Progenitor cell of endocrine pancreas (in vitro differentiated cells): ENCODE data around the gene LIMD2. TPM values are rescaled to one million over a fixed set of nuclear protein-coding genes. Genes with fewer than 3 reads are reported as not detected.
"Not testable (repeated sequence)": the region's sequence is repeated elsewhere in the genome, so short reads cannot be mapped to it uniquely, and the experiment has no call there.

Source experiments
- DNase-seq: peaks from one replicate; pipeline ENCODE4 v3.0.0; 2021; ENCODE audit warnings: low spot score; ENCODE audit not compliant: unreplicated experiment
- H3K27ac Mint-ChIP-seq: 2 replicates; pipeline ENCODE4 v1.8.0; 2021; ENCODE audit warnings: mild to moderate bottlenecking, moderate library complexity, mixed read lengths
- H3K27me3 Mint-ChIP-seq: 2 replicates; pipeline ENCODE4 v1.8.0; 2021; ENCODE audit warnings: mixed read lengths
- H3K36me3 Mint-ChIP-seq: 2 replicates; pipeline ENCODE4 v1.8.0; 2022; ENCODE audit warnings: mixed read lengths; ENCODE audit not compliant: insufficient read depth
- H3K4me1 Mint-ChIP-seq: 2 replicates; pipeline ENCODE4 v1.8.0; 2021; ENCODE audit warnings: low read depth, mixed read lengths
- H3K4me3 Mint-ChIP-seq: 2 replicates; pipeline ENCODE4 v1.8.0; 2021; ENCODE audit warnings: low read depth, mild to moderate bottlenecking, moderate library complexity, mixed read lengths
- H3K9me3 Mint-ChIP-seq: 2 replicates; pipeline ENCODE4 v1.8.0; 2021; ENCODE audit warnings: low read depth, mixed read lengths
- total RNA-seq: library from RNA; stranded (reverse); gene quantifications from 2 replicates; pipeline ENCODE4 v1.2.1, GENCODE V29; 2021
- TF ChIP-seq, protein P1 (sequence below): fragments of 200-600 bp; sonication (generic); IDR thresholded peaks from one replicate; pipeline ENCODE4 v1.5.0; 2021; ENCODE audit warnings: antibody characterized with exemption, mild to moderate bottlenecking; ENCODE audit not compliant: unreplicated experiment

LIMD2 gene
- total RNA-seq, 1 donor from 2014 or later: 113 TPM

DNA sequence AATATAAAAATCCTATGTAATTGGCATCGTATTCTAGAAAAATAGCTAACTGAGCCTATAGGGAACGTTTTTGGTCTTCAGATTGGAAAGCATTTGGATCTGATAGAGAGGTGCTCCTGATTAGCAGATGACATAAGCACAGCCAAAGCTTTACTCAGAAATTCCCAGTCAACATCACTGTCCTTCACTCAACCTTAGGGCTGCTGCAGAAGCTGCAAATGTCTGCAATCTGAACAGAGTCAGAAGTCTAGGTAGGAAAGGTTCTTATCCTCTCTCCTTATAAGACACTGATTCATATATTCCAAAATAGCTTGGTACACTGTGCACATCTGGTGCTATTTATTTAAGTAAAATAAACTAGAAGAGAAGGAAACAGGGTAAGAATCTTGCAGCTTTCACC lies 22.5 kb upstream of the LIMD2 start:
- H3K4me1 Mint-ChIP-seq: peaks cover 2% of the 10 kb centered on the region
- H3K9me3 Mint-ChIP-seq: no peaks in the 10 kb centered on the region
- peaks cover 5% of the 10 kb centered on the region for H3K36me3 Mint-ChIP-seq
- no peaks in the 10 kb centered on the region for H3K27me3 Mint-ChIP-seq
- TF ChIP-seq, protein P1, sequence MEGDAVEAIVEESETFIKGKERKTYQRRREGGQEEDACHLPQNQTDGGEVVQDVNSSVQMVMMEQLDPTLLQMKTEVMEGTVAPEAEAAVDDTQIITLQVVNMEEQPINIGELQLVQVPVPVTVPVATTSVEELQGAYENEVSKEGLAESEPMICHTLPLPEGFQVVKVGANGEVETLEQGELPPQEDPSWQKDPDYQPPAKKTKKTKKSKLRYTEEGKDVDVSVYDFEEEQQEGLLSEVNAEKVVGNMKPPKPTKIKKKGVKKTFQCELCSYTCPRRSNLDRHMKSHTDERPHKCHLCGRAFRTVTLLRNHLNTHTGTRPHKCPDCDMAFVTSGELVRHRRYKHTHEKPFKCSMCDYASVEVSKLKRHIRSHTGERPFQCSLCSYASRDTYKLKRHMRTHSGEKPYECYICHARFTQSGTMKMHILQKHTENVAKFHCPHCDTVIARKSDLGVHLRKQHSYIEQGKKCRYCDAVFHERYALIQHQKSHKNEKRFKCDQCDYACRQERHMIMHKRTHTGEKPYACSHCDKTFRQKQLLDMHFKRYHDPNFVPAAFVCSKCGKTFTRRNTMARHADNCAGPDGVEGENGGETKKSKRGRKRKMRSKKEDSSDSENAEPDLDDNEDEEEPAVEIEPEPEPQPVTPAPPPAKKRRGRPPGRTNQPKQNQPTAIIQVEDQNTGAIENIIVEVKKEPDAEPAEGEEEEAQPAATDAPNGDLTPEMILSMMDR: no peak
- H3K27ac Mint-ChIP-seq: no peak overlapping the region
- H3K4me3 Mint-ChIP-seq: no peak overlapping the region
- DNase-seq: no peak

DNA sequence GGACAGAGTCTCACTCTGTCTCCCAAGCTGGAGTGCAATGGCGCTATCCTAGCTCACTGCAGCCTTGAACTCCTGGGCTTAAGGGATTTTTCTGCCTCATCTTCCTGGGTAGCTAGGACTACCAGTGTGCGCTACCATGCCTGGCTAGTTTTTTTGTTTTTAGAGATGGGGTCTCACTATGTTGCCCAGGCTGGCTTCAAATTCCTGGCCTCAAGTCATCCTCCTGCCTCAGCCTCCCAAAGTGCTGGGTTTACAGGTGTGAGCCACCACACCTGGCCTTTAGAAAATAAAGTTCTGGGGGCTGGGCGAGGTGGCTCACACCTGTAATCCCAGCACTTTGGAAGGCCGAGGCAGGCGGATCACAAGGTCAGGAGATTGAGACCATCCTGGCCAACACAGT lies 20.3 kb upstream of the LIMD2 start:
- not testable (repeated sequence) for H3K36me3 Mint-ChIP-seq, H3K4me1 Mint-ChIP-seq, H3K9me3 Mint-ChIP-seq, H3K4me3 Mint-ChIP-seq, H3K27me3 Mint-ChIP-seq, DNase-seq, H3K27ac Mint-ChIP-seq

DNA sequence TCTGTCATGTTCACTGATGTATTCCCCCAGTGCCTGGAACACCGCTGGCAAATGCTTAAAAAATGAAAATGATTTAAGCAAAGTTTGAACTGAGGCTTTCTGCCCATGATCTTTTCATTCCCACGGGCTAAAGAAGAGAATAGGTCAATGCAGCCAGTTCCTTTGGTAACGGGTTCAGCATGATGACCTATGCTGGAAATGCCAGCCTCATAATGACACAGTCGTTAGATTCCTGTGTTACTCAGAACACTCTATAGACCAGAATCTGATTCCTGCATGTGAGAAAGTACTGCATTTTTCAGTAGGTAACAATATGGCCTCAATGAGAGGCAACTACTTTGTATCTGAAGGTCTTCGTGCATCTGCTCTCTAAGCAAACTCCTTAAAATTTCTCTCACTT lies 19.1 kb upstream of the LIMD2 start:
- DNase-seq: no peak
- Mint-ChIP-seq H3K9me3 (no peaks in the 10 kb centered on the region), H3K4me3 (no peak overlapping the region), H3K27me3 (no peaks in the 10 kb centered on the region), H3K36me3 (no peaks in the 10 kb centered on the region), H3K4me1 (peaks cover 2% of the 10 kb centered on the region), H3K27ac (no peak overlapping the region)
- TF ChIP-seq, protein P1: no peak

DNA sequence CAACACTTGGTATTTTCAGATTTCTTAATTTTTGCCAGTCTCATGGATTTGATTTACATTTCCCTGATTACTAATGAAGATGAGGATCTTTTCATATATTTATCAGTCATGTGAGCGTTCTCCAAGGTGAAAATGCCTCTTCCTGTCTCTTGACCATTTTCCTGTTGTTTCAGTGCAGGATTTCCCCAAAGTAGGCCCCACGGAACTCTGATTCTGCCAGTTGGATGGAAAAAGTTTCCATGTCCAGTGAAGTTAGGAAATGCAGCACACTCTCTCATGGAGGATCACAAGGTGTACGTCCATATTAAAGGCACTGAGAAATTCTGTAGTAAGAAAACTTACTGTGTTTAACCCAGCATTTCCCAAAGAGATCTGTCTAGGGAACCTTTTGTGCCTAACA lies 16.5 kb upstream of the LIMD2 start:
- no peaks in the 10 kb centered on the region for H3K9me3 Mint-ChIP-seq
- TF ChIP-seq, protein P1: no peak
- no peaks in the 10 kb centered on the region for H3K36me3 Mint-ChIP-seq
- DNase-seq: no peak
- peaks cover 2% of the 10 kb centered on the region for H3K4me1 Mint-ChIP-seq
- no peaks in the 10 kb centered on the region for H3K27me3 Mint-ChIP-seq
- H3K4me3 Mint-ChIP-seq: no peak overlapping the region
- no peak overlapping the region for H3K27ac Mint-ChIP-seq

DNA sequence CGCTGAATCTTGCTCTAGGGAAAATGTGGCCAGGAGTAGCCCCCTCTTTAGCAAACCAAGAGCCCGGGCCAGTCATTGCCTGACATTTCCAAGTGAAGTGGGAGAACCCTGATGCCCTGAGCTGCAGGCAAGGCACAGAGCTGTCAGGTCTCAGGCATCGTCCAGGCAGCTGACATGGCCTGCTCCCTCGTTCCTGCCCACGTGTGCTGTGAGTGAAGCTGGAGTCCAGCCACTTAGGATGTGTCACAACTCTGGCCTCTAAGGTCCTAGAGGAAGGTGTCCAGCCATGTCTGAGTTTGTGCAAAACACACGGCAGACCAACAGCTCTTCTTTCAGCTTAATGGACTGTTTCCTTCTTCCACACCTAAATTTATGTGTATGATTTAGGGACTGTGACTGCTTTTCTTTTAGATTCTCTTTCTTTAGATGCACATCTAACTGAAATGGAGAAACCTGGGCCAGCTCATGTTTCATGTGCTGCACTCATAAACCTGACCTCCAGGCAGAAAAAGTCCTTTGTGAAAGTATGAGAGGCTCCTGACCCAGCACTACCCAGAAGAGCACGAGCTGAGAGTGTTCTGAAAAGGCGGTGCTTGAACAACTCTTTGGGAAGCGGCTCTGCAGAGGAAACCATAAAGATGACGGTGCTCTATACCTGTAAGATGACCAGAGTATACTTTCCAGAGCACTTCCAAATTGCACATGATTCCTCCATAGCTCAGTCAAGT lies 14.8 kb upstream of the LIMD2 start:
- no peak overlapping the region for H3K27ac Mint-ChIP-seq
- H3K36me3 Mint-ChIP-seq: peaks cover 3% of the 10 kb centered on the region
- peaks cover 2% of the 10 kb centered on the region for H3K4me1 Mint-ChIP-seq
- TF ChIP-seq, protein P1: no peak
- no peak for DNase-seq
- no peaks in the 10 kb centered on the region for H3K27me3 Mint-ChIP-seq
- no peaks in the 10 kb centered on the region for H3K9me3 Mint-ChIP-seq
- H3K4me3 Mint-ChIP-seq: no peak overlapping the region

DNA sequence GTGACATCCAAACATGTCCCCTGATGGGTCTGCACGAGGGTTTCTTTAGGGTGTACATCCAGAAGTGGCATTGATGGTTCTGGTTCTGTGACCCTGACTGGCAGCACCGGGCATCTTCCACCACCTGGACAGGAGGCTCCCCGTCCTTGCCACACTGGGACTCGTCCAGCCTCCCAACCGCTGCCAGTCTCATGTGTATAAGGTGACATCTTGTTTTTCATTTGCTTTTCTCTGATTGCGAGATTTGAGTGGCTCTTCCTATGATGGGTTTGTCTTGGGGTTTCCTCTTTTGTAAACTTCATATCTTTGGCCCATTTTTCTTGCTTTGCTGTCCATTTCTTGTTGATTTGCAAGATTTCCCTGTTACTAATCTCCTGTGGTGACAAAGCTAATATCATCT lies 9.2 kb upstream of the LIMD2 start:
- Mint-ChIP-seq H3K27ac (no peak overlapping the region), H3K4me1 (no peaks in the 10 kb centered on the region), H3K4me3 (no peak overlapping the region), H3K36me3 (peaks cover 13% of the 10 kb centered on the region), H3K27me3 (no peaks in the 10 kb centered on the region), H3K9me3 (no peaks in the 10 kb centered on the region)
- TF ChIP-seq, protein P1: no peak
- no peak for DNase-seq
